ENCODE measurements around the gene CCM2. TPM values are rescaled to one million over a fixed set of nuclear protein-coding genes. Genes with fewer than 3 reads are reported as not detected.
"Not testable (repeated sequence)": the region's sequence is repeated elsewhere in the genome, so short reads cannot be mapped to it uniquely, and the experiment has no call there.

Gene CCM2
- total RNA-seq, 1 donor from 2014 or later, result 36.4 TPM

DNA sequence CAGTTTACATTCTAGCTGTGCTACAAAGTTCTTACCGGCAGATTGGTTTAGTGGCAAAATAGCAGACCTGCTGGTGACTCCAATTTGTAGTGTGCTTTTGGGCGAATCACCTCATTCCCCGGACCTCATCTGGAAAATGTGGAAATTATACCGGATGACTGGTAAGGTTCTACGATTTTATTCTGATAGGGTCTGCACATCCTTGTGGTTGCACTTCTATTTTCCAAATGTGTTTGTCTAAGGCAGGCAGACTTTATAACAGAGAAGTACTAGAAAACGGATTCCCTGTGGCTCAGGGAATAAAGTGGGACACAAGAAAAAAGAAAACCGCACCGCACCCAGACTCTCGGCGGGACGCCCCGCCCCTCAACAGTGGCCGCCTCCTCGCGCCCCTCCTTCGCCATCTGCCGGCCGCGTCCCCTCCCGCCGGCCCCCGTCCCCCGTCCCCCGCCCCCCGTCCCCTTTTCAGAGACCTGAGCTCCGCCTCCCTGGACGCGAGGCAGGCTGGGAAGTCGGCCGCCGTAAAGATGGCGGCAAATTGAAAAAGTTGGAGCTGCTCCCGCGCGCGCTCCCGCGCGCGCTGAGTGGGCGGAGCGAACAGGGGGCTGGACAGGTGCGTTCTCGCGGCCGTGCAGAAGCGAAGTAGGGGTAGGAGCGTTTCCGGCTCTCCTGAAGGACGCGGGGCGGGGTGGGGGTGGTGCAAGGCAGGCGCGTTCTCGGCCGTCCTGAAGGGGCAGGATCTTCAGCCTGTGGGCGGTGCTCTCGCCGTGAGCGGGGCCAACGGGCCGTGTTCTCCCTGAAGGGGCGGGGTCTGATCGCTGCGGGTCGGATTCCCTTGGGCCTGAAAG is 532 bp upstream of the CCM2 start:
- peak; percentile 100 for DNase-seq (ENCODE audit: low spot score)

GRCh38 chr7:45001138-45001694 is 1.2 kb downstream of the CCM2 start:
- DNase-seq (ENCODE audit: low spot score), result no peak

DNA sequence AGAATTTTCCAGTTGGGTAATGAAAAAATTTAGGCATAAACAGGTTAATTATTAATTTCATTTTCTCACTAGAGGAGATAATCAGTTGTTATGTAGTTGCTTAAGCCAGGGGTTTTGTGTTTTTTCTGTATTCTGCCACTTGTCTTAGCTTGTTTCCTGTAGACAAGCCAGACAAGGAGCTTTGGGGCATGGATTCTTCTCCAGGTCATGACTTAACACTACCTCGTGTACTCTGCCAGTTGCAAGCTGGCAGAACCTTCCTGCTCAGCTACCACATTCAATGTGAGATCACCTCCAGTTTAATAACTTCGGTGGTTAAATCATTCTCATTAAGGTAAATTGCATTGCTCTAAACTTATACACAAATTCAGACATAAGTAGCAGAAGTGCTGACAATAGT is 1.8 kb downstream of the CCM2 start:
- no peak for DNase-seq (ENCODE audit: low spot score)

GRCh38 chr7:45003789-45004188 is 3.8 kb downstream of the CCM2 start:
- no peak for DNase-seq (ENCODE audit: low spot score)

DNA sequence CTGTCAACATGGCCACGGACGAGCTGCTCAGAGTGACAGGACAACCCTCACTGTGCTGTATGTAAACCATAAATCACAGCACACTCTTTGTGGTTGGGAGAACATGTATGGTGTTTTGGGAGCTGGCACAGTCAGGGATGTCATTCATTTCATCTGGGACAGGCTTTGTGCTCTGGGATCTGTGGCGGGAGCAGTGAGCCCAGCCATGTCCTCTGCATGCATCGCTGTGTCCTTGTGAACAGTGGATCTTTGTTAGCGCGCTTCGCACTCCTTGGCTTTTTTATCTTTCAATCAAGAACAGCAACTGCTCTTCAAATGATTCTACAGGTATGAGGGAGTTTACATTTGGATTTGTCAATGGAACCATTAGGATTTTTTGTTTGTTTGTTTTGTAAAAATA is 7.1 kb downstream of the CCM2 start:
- DNase-seq (ENCODE audit: low spot score), result no peak

GRCh38 chr7:45007571-45008328 is 7.7 kb downstream of the CCM2 start:
- no peak for DNase-seq (ENCODE audit: low spot score)

DNA sequence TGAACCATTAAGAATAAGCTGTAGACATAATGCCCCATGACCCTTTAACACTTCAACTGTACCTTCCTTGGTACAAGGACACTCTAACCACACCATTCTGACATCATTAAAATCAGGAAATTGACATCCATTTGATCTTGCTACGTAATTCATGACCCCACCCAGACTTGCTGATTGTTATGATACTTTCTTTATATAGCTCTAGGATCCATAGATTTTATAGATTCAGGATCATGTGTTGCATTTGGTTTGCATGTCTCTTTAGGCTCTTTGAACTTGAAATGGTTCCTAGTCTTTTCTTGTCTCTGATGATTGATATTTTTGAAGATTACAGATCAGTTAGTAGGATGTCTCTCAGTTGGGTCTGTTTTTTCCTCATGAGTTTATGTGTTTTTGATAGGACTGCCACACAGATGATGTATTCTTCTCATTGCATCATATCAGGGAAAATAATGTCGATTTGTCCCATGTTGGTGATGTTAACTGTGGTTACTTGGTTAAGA is 13.5 kb downstream of the CCM2 start:
- no peak for DNase-seq (ENCODE audit: low spot score)

DNA sequence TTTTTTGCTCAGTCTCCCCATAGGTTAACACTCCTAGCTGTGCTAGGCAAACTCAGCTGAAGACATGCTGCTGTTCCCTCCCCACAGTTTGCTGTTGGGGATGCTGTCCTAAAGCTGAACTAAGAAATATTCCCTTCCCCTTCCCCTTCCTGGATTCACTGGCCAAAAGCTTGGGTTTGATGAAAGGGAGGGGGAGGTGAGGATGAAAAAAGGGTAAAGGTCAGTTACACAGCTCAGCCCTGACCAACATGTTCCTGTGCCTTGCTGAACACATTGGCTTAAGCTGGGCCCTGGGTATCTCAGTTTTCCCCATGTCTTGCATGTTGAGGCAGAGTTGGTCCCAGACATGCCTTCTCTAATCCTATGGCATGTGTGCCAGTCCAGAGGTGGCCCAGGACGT is 15.3 kb downstream of the CCM2 start:
- DNase-seq (ENCODE audit: low spot score), result no peak

DNA sequence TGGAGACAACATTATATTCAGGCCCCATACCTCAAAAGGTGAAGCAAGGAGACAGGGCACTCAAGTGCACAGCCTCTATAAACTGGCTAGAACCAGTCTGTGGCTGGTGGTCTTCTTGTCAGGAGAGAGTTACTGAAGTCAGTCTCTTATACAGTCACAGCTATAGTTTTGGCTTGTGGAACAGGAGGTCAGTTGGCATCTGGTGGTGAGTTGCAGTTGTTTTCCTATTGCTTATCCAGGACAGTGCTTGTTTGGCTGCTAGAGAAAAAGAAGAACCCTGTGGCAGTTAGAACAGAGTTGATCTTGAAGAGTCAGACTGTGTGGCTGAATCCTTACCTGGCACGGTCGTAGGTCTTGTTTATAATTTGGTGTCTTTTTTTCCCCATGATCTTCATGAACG is 17.3 kb downstream of the CCM2 start:
- DNase-seq (ENCODE audit: low spot score), result no peak

DNA sequence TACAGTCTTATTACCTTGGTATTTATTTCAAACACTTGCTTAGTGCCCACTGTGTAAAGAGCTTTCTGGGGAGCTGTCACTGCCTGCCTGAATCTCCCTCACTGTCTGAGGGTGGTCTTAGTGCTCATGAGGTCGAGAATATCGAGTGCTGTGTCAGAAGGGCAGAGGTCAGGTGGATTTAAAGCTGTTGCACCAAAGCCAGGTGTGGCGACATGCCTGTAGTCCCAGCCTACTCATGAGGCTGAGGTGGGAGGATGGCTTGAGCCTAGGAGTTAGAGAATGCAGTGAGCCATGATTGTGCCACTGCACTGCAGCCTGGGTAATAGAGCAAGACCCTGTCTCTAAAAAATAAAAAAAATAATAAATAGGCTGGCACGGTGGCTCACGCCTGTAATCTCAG is 20.9 kb downstream of the CCM2 start:
- DNase-seq (ENCODE audit: low spot score), result no peak

DNA sequence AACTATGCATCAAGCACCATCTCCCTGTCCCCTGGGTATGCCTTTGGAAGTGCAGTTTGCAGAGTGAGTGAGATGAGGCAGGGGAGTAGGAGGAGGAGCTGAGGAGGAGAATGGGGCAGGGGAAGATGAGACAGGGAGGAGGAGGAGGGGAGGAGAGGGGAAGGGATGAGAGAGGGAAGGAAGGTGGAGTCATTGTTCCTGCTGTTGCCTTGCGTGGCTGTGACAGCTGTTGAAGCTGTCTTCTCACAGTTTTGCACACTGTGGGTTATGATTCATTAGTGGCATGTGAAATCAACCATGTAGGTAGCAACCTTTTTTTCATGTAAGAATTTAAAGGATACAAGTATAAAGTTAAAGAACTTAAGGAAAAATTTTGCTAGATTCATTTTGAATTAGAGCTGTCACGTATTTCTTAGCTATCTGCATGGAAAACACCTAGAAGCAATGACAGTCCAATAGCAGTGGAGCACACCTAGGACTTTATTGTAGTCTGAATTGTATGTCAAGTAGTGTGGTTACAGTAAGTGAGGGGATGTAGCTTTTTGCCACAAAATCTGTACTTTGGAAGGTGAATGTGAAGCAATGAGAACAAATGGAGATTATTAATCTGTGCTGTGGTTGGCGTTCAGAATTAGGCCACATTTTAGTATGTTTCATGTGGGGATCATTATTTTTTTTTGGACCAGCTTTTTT is 21.7 kb downstream of the CCM2 start:
- DNase-seq (ENCODE audit: low spot score), result no peak

GRCh38 chr7:45024126-45024744 is 24.2 kb downstream of the CCM2 start:
- no peak for DNase-seq (ENCODE audit: low spot score)

GRCh38 chr7:45025473-45025872 is 25.5 kb downstream of the CCM2 start:
- not testable (repeated sequence) for DNase-seq (ENCODE audit: low spot score)

DNA sequence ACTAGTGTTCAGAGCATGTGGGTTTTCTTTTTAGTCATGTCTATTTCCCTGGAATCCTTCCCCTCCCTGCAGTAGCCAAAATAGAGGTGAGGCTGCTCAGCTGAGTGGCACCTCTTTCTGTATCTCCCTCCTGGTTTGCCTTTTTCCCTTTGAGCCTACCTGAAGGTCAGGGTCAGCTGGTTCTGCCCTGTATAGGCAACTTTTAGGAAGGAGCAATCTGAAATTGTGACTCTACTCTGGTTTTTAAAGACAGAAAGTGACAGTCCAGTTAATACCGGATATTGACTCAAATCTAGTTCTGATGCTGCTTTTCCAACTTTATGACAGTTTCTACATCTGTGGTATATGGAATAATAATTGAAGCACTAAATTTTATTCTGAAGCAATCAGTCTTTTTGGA is 26.0 kb downstream of the CCM2 start:
- DNase-seq (ENCODE audit: low spot score), result no peak

DNA sequence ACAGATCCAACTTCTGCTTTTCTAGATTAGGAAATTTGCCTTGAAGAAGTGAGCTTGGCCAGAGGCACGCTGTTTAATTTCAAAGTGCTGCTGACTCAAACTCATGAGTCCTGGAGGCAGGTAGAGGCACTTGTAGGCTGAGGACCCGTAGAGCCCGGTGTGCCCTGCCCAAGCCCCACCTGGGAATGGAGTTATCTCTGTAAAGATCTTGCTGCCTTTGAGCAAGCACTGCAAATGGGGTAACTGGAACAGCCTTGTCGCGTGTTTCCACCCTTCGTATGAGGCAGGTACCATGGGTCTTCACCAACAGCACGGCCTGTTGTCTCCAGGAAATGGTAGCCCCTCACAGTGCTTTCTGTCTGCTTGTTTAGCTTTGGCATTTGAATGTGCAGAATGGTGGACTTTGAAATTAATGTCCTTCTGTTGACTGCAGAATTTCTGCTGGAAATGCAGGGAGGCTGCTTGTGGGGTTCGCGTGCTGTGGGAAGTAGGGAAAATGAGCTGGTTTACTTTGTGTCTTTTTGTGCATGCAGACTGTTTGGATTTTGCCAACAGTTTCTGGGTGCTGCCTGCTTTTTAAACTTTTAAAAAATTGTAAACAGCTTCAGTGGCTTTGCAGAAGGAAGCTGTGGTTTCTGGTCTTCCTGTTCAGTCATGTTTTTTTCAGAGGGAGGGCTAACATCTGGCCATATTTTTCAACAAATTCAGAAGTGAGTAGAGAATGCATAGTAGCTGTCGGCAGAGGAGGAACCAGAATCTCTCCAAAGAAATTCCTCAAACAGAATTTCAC is 27.2 kb downstream of the CCM2 start:
- no peak for DNase-seq (ENCODE audit: low spot score)

DNA sequence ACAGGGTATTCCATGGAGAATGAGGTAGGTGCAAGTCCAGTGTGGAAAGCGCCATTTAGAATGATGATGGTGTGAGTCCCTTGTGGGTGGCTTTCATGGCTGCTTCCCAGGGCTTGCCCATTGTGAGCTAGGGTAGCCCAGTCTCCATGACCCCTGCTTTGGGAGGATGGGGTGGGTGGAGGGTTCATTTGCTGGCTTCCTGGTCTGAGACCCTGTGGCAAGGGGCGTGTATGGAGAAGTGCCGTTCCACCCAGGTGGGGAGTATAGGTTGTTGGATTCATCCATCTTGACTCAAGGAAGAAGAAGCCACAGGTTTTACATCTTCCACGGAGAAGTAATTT is 27.7 kb downstream of the CCM2 start:
- DNase-seq (ENCODE audit: low spot score), result no peak

GRCh38 chr7:45028138-45028919 is 28.3 kb downstream of the CCM2 start:
- no peak for DNase-seq (ENCODE audit: low spot score)

DNA sequence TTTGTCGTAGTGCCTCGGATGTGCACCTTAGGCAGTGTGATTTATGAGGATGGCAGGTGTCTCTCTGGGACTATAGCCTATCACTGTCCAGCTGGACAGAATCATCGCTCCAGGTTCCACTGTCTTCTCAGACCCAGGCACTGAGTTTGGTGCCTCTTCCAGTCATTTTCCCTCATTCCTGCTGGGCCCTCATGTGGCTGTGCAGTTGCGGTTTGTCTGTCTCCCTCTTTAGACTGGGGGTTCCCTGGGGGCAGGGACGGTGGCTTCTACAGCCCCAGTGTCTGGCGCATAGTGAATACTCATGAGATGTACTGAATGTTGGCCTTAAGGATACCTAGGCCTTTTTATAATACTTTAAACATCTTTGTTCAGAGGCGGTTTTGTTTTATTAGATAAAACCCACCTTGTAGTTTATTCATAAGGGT is 28.9 kb downstream of the CCM2 start:
- no peak for DNase-seq (ENCODE audit: low spot score)

DNA sequence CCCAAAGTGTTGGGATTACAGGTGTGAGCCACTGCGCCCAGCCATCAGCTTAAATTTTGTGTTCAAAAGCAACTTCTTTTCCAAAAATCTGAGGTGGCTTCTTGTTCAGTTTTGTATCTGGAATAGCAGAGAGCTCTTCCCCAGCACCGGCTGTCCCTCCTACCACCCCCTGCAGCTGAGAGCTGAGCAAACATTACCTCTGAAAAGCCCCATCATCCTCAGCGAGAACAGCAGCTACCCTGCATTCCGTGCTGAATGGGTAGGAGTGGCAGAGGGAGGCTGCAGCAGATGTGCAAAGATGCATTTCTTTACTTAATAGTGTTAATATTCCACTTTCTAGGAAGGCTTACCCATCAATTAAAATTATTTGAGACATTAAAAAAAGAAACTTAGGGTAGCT is 31.8 kb downstream of the CCM2 start:
- no peak for DNase-seq (ENCODE audit: low spot score)

DNA sequence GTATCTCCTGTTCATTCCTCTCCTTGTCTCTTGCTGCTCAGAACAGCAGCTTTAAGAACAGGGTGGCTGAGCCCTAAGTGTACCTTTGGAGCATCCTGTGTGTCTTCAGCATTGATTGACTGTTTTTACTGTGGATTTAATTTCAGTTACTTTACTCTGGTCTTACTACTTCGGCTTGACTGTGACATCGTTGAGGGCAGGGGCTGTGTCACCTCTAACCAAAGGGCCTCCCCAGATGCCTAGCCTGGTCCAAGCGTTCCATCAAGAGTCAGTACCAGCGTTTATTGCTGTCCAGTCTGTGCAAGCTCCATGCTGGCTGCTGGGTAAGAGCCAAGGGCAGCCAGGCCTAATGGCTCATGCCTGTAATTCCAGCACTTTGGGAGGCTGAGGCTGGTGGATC is 32.4 kb downstream of the CCM2 start:
- DNase-seq (ENCODE audit: low spot score), result no peak

All from mucosa of gallbladder (tissue), 1 donor.